IMR-90 (cell line): ENCODE results near the gene DTNA. TPM values are rescaled to one million over a fixed set of nuclear protein-coding genes. Genes with fewer than 3 reads are reported as not detected.

Source experiments
- ATAC-seq: fragments of 200-7000 bp; cut with Tn5 transposase; 2 replicates; pipeline ENCODE4 v1.9.1; 2020; ENCODE audit warnings: low read depth, mild to moderate bottlenecking, moderate library complexity
- BruUV-seq: library from RNA; stranded (reverse); fragments of 400-500 nt; replicated peaks from 2 replicates; lab custom pipeline; 2021; lab: Mats Ljungman, UMichigan
- CTCF ChIA-PET: fragments of 300-600 bp; formaldehyde crosslinking; extraction: SDS; loops from one replicate; lab custom pipeline; 2021; ENCODE audit warnings: antibody characterized with exemption; lab: Yijun Ruan, JAX
- POLR2A ChIA-PET: fragments of 300-600 bp; sonication (Branson Sonifier 250); formaldehyde crosslinking; loops from one replicate; lab custom pipeline; 2022; ENCODE audit warnings: antibody characterized with exemption; ENCODE audit not compliant: unreplicated experiment; lab: Charles Lee
- DNase-seq: peaks from one replicate; pipeline ENCODE4 v3.0.0; 2013
- H2AFZ ChIP-seq: replicated peaks from 2 replicates; pipeline ENCODE3; 2013; ENCODE audit warnings: low read length, mild to moderate bottlenecking; ENCODE audit not compliant: poor library complexity
- H2AK5ac ChIP-seq: 2 replicates; pipeline ENCODE4 v1.6.1; 2013; ENCODE audit warnings: low read depth, low read length, inconsistent platforms
- H2AK9ac ChIP-seq: replicated peaks from 2 replicates; pipeline ENCODE3; 2013; ENCODE audit warnings: mild to moderate bottlenecking, low read depth, low read length, moderate library complexity; ENCODE audit not compliant: poor library complexity
- H2BK120ac ChIP-seq: 2 replicates; pipeline ENCODE4 v1.6.1; 2013; ENCODE audit warnings: low read depth, low read length, inconsistent platforms
- H2BK15ac ChIP-seq: 3 replicates; pipeline ENCODE4 v1.6.1; 2013; ENCODE audit warnings: low read depth, low read length, inconsistent platforms
- H2BK20ac ChIP-seq: 2 replicates; pipeline ENCODE4 v1.6.1; 2013; ENCODE audit warnings: low read depth, mild to moderate bottlenecking, inconsistent platforms, low read length, moderate library complexity
- H2BK5ac ChIP-seq: 2 replicates; pipeline ENCODE4 v1.6.1; 2013; ENCODE audit warnings: mild to moderate bottlenecking, low read depth, low read length, inconsistent platforms; ENCODE audit not compliant: poor library complexity, severe bottlenecking
- H3K14ac ChIP-seq: replicated peaks from 2 replicates; pipeline ENCODE4 v1.6.1; 2013; ENCODE audit warnings: low read depth, low read length, inconsistent platforms
- H3K18ac ChIP-seq: 2 replicates; pipeline ENCODE4 v1.6.1; 2013; ENCODE audit warnings: low read depth, low read length, control low read depth
- H3K23ac ChIP-seq: 2 replicates; pipeline ENCODE4 v1.6.1; 2013; ENCODE audit warnings: low read depth, low read length, inconsistent platforms
- H3K27ac ChIP-seq: 2 replicates; pipeline ENCODE4 v1.5.1; 2013; ENCODE audit warnings: mild to moderate bottlenecking, control low read depth, low read length; ENCODE audit not compliant: insufficient read depth
- H3K27me3 ChIP-seq: 2 replicates; pipeline ENCODE4 v1.6.1; 2013; ENCODE audit warnings: low read length; ENCODE audit not compliant: control insufficient read depth, insufficient read depth
- H3K36me3 ChIP-seq: 2 replicates; pipeline ENCODE4 v1.6.1; 2013; ENCODE audit warnings: low read length, mixed read lengths; ENCODE audit not compliant: control insufficient read depth, insufficient read depth
- H3K4ac ChIP-seq: 2 replicates; pipeline ENCODE4 v1.6.1; 2013; ENCODE audit warnings: low read depth, low read length, inconsistent platforms
- H3K4me1 ChIP-seq: 2 replicates; pipeline ENCODE4 v1.6.1; 2013; ENCODE audit warnings: low read length, mixed read lengths; ENCODE audit not compliant: control insufficient read depth, insufficient read depth
- H3K4me2 ChIP-seq: 2 replicates; pipeline ENCODE4 v1.6.1; 2013; ENCODE audit warnings: low read depth, mild to moderate bottlenecking, control low read depth, low read length, moderate library complexity
- H3K4me3 ChIP-seq: 2 replicates; pipeline ENCODE4 v1.5.1; 2013; ENCODE audit warnings: low read depth, mild to moderate bottlenecking, control low read depth, low read length, moderate library complexity; ENCODE audit not compliant: insufficient read depth
- H3K56ac ChIP-seq: 2 replicates; pipeline ENCODE4 v1.6.1; 2013; ENCODE audit warnings: low read length, inconsistent platforms; ENCODE audit not compliant: insufficient read depth; ENCODE audit errors: extremely low read depth
- H3K79me1 ChIP-seq, 2 experiments: 2 replicates each; pipeline ENCODE4 v1.6.1; 2013; ENCODE audit warnings: low read length in 2 of 2, inconsistent platforms in 1 of 2, low read depth in 1 of 2
- H3K9ac ChIP-seq: 2 replicates; pipeline ENCODE4 v1.6.1; 2013; ENCODE audit warnings: low read depth, low read length, control low read depth
- H3K9me1 ChIP-seq: 2 replicates; pipeline ENCODE4 v1.6.1; 2013; ENCODE audit warnings: low read length, inconsistent platforms; ENCODE audit not compliant: insufficient read depth
- H3K9me3 ChIP-seq: 2 replicates; pipeline ENCODE4 v1.6.1; 2013; ENCODE audit warnings: low read length; ENCODE audit not compliant: control insufficient read depth, insufficient read depth
- H4K20me1 ChIP-seq: 2 replicates; pipeline ENCODE4 v1.6.1; 2013; ENCODE audit warnings: low read length, inconsistent platforms; ENCODE audit not compliant: insufficient read depth
- H4K5ac ChIP-seq: 2 replicates; pipeline ENCODE4 v1.6.1; 2013; ENCODE audit warnings: mild to moderate bottlenecking, low read depth, low read length, control low read depth
- H4K8ac ChIP-seq, 2 experiments: 2 replicates each; pipeline ENCODE4 v1.6.1; 2013; ENCODE audit warnings: low read depth in 2 of 2, low read length in 2 of 2, control low read depth in 1 of 2, inconsistent platforms in 1 of 2
- H4K91ac ChIP-seq: 2 replicates; pipeline ENCODE4 v1.6.1; 2013; ENCODE audit warnings: low read depth, low read length, inconsistent platforms; ENCODE audit not compliant: insufficient read depth
- BHLHE40 ChIP-seq: fragments of 150-350 bp; IDR thresholded peaks from 2 replicates; pipeline ENCODE4 v1.6.1; 2016; ENCODE audit warnings: mild to moderate bottlenecking, low read depth, low read length
- CEBPB ChIP-seq: IDR thresholded peaks from 2 replicates; pipeline ENCODE4 v1.6.1; 2012; ENCODE audit warnings: low read depth, low read length, improper control_type of control experiment
- CHD1 ChIP-seq: IDR thresholded peaks from 2 replicates; pipeline ENCODE4 v1.6.1; 2012; ENCODE audit warnings: low read depth, low read length, improper control_type of control experiment
- FOS ChIP-seq: fragments of 150-350 bp; IDR thresholded peaks from 2 replicates; pipeline ENCODE4 v1.6.1; 2016; ENCODE audit warnings: low read depth, low read length
- MAFK ChIP-seq: IDR thresholded peaks from 2 replicates; pipeline ENCODE4 v1.6.1; 2012; ENCODE audit warnings: low read depth, low read length, improper control_type of control experiment
- MAZ ChIP-seq: IDR thresholded peaks from 2 replicates; pipeline ENCODE4 v1.6.1; 2012; ENCODE audit warnings: low read depth, mild to moderate bottlenecking, low read length, improper control_type of control experiment, moderate library complexity, borderline replicate concordance
- MXI1 ChIP-seq: IDR thresholded peaks from 2 replicates; pipeline ENCODE4 v1.6.1; 2012; ENCODE audit warnings: low read depth, mild to moderate bottlenecking, low read length, moderate library complexity, borderline replicate concordance
- NFE2L2 ChIP-seq: fragments of 150-350 bp; IDR thresholded peaks from 2 replicates; pipeline ENCODE4 v1.6.1; 2016; ENCODE audit warnings: low read depth, mild to moderate bottlenecking, low read length
- POLR2A ChIP-seq: IDR thresholded peaks from 2 replicates; pipeline ENCODE4 v1.6.1; 2012; ENCODE audit warnings: mild to moderate bottlenecking, low read depth, low read length
- RAD21 ChIP-seq: IDR thresholded peaks from 2 replicates; pipeline ENCODE4 v1.6.1; 2012; ENCODE audit warnings: low read length, improper control_type of control experiment
- RCOR1 ChIP-seq: IDR thresholded peaks from 2 replicates; pipeline ENCODE4 v1.6.1; 2012; ENCODE audit warnings: mild to moderate bottlenecking, low read length, improper control_type of control experiment; ENCODE audit not compliant: insufficient replicate concordance
- RFX5 ChIP-seq: IDR thresholded peaks from 2 replicates; pipeline ENCODE4 v1.8.0; 2012; ENCODE audit warnings: low read depth, mild to moderate bottlenecking, low read length, moderate library complexity
- SMC3 ChIP-seq: fragments of 150-350 bp; IDR thresholded peaks from 2 replicates; pipeline ENCODE4 v1.6.1; 2016; ENCODE audit warnings: low read depth, mild to moderate bottlenecking, antibody characterized with exemption, low read length, moderate library complexity
- USF2 ChIP-seq: fragments of 150-350 bp; IDR thresholded peaks from 2 replicates; pipeline ENCODE4 v1.6.1; 2017; ENCODE audit warnings: mild to moderate bottlenecking, antibody characterized with exemption, low read length, low read depth
- WGBS, 2 experiments: methylation state at CpG; one replicate each; pipeline versions ENCODE4 v1.1.5 to v1.1.7; 2013; ENCODE audit warnings: missing lambda C conversion rate in 2 of 2; ENCODE audit not compliant: insufficient read length in 1 of 2; ENCODE audit errors: extremely low coverage in 2 of 2; 5-methylcytosine and 5-hydroxymethylcytosine counted together
- dilution Hi-C: fragments of 300-500 bp; cut with HindIII; formaldehyde crosslinking; loops from one replicate; pipeline ENCODE4 v1.14.3; 2018; ENCODE audit warnings: low sequenced_read_pairs; ENCODE audit not compliant: unreplicated experiment
- in situ Hi-C: fragments of 300-500 bp; cut with MboI; formaldehyde crosslinking; loops from 3 replicates; pipeline ENCODE4 v1.14.3; 2019; ENCODE audit warnings: low sequenced_read_pairs, inconsistent platforms, mixed read lengths
- intact Hi-C: fragments of 100-400 bp; cut with micrococcal nuclease; formaldehyde crosslinking; loops from 2 replicates; pipeline ENCODE4 v1.10.0; 2022
- polyA plus RNA-seq, 3 experiments: library from polyadenylated mRNA; depleted of rRNA; stranded (reverse); fragments of >200 nt; gene quantifications; 2 replicates each; pipeline ENCODE4 v1.2.3, GENCODE V29; 2012; ENCODE audit warnings: low replicate concordance in 1 of 3
- total RNA-seq: library from RNA; depleted of rRNA; stranded (reverse); fragments of >200 nt; gene quantifications from 2 replicates; pipeline ENCODE4 v1.2.3, GENCODE V29; 2012
- TF ChIP-seq, protein P1 (sequence below): conservative IDR thresholded peaks from 2 replicates; pipeline ENCODE4 v1.5.1; 2012; ENCODE audit warnings: mild to moderate bottlenecking, low read depth, low read length, improper control_type of control experiment
- TF ChIP-seq, protein P2 (sequence below): fragments of 150-350 bp; IDR thresholded peaks from 2 replicates; pipeline ENCODE4 v1.6.1; 2016; ENCODE audit warnings: low read depth, mild to moderate bottlenecking, low read length, moderate library complexity, borderline replicate concordance

The DTNA gene
- total and polyA plus RNA-seq, 2 of the 4 experiments (the other 2 are of a cell fraction): 9.5 to 10.8 TPM

DNA sequence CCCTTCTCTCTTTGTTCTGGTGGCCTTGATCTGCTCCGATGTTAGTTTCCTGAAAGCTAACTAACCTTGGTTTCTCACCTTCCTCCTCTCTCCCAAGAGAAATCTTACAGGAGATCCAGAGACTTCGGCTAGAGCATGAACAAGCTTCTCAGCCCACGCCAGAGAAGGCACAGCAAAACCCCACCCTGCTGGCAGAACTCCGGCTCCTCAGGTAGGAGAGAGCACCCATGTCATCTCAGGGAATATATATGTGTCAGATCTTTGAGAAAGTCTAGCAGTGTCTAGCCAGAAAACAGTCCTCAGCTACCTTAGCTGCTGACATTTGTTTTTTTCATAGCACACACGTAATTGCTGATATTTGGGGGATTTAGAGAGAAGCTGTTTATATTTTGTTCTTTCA, 148.1 kb downstream of the DTNA start:
- Histone ChIP-seq H4K5ac (no peak overlapping the region), H3K27ac (no peak overlapping the region), H3K56ac (no peak overlapping the region), H3K9ac (no peak overlapping the region), H3K9me1 (no peaks in the 10 kb centered on the region), H3K4ac (no peak overlapping the region), H2AK9ac (no peak overlapping the region), H2BK120ac (no peak overlapping the region), H2BK5ac (no peak overlapping the region), H3K9me3 (no peaks in the 10 kb centered on the region), H4K91ac (no peak overlapping the region), H4K8ac (no peak overlapping the region), H3K36me3 (no peaks in the 10 kb centered on the region), H3K4me2 (no peak overlapping the region), H3K23ac (no peak overlapping the region), H4K20me1 (no peaks in the 10 kb centered on the region), H3K18ac (no peak overlapping the region), H3K79me1 (no peaks in the 10 kb centered on the region), H3K14ac (no peak overlapping the region), H3K27me3 (peaks cover 4% of the 10 kb centered on the region), H2AFZ (no peak overlapping the region), H3K4me1 (no peaks in the 10 kb centered on the region), H2BK15ac (no peak overlapping the region), H2AK5ac (no peak overlapping the region), H3K4me3 (no peak overlapping the region), H2BK20ac (no peak overlapping the region)
- TF ChIP-seq BHLHE40 (no peak), MAFK (no peak), CEBPB (no peak), POLR2A (no peak), RCOR1 (no peak), CHD1 (no peak), RAD21 (no peak), RFX5 (no peak), FOS (no peak), NFE2L2 (no peak), SMC3 (no peak), MAZ (no peak), USF2 (no peak), MXI1 (no peak)
- TF ChIP-seq, protein P1, sequence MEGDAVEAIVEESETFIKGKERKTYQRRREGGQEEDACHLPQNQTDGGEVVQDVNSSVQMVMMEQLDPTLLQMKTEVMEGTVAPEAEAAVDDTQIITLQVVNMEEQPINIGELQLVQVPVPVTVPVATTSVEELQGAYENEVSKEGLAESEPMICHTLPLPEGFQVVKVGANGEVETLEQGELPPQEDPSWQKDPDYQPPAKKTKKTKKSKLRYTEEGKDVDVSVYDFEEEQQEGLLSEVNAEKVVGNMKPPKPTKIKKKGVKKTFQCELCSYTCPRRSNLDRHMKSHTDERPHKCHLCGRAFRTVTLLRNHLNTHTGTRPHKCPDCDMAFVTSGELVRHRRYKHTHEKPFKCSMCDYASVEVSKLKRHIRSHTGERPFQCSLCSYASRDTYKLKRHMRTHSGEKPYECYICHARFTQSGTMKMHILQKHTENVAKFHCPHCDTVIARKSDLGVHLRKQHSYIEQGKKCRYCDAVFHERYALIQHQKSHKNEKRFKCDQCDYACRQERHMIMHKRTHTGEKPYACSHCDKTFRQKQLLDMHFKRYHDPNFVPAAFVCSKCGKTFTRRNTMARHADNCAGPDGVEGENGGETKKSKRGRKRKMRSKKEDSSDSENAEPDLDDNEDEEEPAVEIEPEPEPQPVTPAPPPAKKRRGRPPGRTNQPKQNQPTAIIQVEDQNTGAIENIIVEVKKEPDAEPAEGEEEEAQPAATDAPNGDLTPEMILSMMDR: no peak
- TF ChIP-seq, protein P2, sequence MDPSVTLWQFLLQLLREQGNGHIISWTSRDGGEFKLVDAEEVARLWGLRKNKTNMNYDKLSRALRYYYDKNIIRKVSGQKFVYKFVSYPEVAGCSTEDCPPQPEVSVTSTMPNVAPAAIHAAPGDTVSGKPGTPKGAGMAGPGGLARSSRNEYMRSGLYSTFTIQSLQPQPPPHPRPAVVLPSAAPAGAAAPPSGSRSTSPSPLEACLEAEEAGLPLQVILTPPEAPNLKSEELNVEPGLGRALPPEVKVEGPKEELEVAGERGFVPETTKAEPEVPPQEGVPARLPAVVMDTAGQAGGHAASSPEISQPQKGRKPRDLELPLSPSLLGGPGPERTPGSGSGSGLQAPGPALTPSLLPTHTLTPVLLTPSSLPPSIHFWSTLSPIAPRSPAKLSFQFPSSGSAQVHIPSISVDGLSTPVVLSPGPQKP: no peak
- CTCF ChIA-PET: interaction anchor here (0.7 to 0.8 kb wide), 2 partner anchors 9 to 50 kb away, joined by 3 read pairs; no protein-coding TSS in a partner anchor
- intact Hi-C loops (no loop called here), in situ Hi-C loops (no loop called here), dilution Hi-C loops (no loop called here)
- no CpG with 5 or more reads among the region's 5 CpGs for WGBS, 2 experiments
- DNase-seq: no peak
- no peak for ATAC-seq
- POLR2A ChIA-PET: no interaction called here
- BruUV-seq: no TSS peak
